Thymus (tissue), 11 donors: Measurements from ENCODE around the gene DSCAM. TPM values are rescaled to one million over a fixed set of nuclear protein-coding genes. Genes with fewer than 3 reads are reported as not detected.

Source experiments
- DNase-seq, 9 donors: peaks; one replicate each; pipeline ENCODE4 v3.0.0-alpha.2; 2013; ENCODE audit warnings: low spot score in 9 of 9, low read depth in 6 of 9, missing footprints in 1 of 9
- H3K27ac ChIP-seq, 2 donors: one replicate each; pipeline ENCODE4 v1.5.1; 2013; ENCODE audit warnings: control low read depth in 1 of 2, low read depth in 1 of 2, low read length in 1 of 2, mild to moderate bottlenecking in 1 of 2, moderate library complexity in 1 of 2
- H3K27me3 ChIP-seq, 2 donors: one replicate each; pipeline ENCODE4 v1.5.1; 2013; ENCODE audit warnings: low read length in 1 of 2; ENCODE audit not compliant: control insufficient read depth in 2 of 2, insufficient read depth in 1 of 2
- H3K36me3 ChIP-seq, 2 donors: one replicate each; pipeline ENCODE4 v1.5.1; 2013; ENCODE audit warnings: low read length in 1 of 2, mild to moderate bottlenecking in 1 of 2, moderate library complexity in 1 of 2; ENCODE audit not compliant: control insufficient read depth in 2 of 2, insufficient read depth in 2 of 2
- H3K4me1 ChIP-seq, 2 donors: one replicate each; pipeline ENCODE4 v1.5.1; 2013; ENCODE audit warnings: low read length in 2 of 2; ENCODE audit not compliant: control insufficient read depth in 2 of 2, insufficient read depth in 2 of 2
- H3K4me3 ChIP-seq, 2 donors: one replicate each; pipeline ENCODE4 v1.5.1; 2013; ENCODE audit warnings: low read length in 2 of 2, control low read depth in 1 of 2, mild to moderate bottlenecking in 1 of 2
- H3K9me3 ChIP-seq, 2 donors: one replicate each; pipeline ENCODE4 v1.5.1; 2013; ENCODE audit warnings: low read length in 1 of 2, mild to moderate bottlenecking in 1 of 2; ENCODE audit not compliant: control insufficient read depth in 2 of 2, insufficient read depth in 1 of 2
- WGBS: extraction: QIAGEN DNeasy Blood & Tissue Kit; methylation state at CpG from one replicate; pipeline ENCODE4 v1.1.7; 2013; 5-methylcytosine and 5-hydroxymethylcytosine counted together
- polyA plus RNA-seq: library from polyadenylated mRNA; stranded (reverse); fragments of 200-250 nt; gene quantifications from one replicate; pipeline ENCODE4 v1.2.3, GENCODE V29; 2013
- total RNA-seq: library from RNA; stranded (reverse); fragments of 120-200 nt; gene quantifications from one replicate; pipeline ENCODE4 v1.2.4, GENCODE V29; 2013
- donor health status: healthy.

DSCAM gene
- total and polyA plus RNA-seq, 2 donors = 0.02 to 0.05 TPM

- no peaks in the 10 kb centered on the region for H3K36me3 ChIP-seq
- H3K9me3 ChIP-seq = no peaks in the 10 kb centered on the region
- WGBS = 39% methylated on average over 3 of the region's 3 CpGs
- no peak overlapping the region for H3K27ac ChIP-seq
- DNase-seq = peak in 3 of 9 donors; percentile 1 to 23 (median 3)
- H3K4me1 ChIP-seq = no peaks in the 10 kb centered on the region
- no peaks in the 10 kb centered on the region for H3K27me3 ChIP-seq
- H3K4me3 ChIP-seq = no peak overlapping the region
Measured at GRCh38 chr21:40054403-40054802, 792.6 kb downstream of the DSCAM start.

DNA sequence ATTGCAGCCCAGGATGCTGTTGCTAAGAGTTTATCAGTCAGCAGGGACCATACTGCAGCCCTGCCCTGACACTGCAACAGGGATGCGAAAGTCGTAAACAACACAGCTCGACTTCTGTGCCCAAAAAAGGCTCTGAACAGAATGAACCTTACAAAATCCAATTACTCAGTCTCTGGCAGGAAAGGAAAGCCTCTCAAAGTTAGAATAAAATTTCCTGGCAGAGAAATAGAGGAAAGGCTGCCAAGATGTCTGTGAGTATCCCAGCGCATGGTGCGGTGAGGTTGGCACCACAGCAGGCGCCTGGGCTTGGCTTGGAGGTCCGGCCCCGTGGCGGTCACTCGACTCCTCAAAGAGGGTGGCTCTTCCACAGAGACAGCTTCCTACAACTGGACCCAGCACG is 794.0 kb downstream of the DSCAM start:
- Histone ChIP-seq H3K4me1 (no peaks in the 10 kb centered on the region), H3K9me3 (no peaks in the 10 kb centered on the region), H3K27me3 (no peaks in the 10 kb centered on the region), H3K36me3 (no peaks in the 10 kb centered on the region), H3K27ac (no peak overlapping the region), H3K4me3 (no peak overlapping the region)
- WGBS = 88% methylated on average over 11 of the region's 11 CpGs
- DNase-seq = no peak

- WGBS = 95% methylated on average over 2 of the region's 2 CpGs
- Histone ChIP-seq H3K27ac (no peak overlapping the region), H3K4me1 (no peaks in the 10 kb centered on the region)
Measured at GRCh38 chr21:40052276-40052675, 794.7 kb downstream of the DSCAM start.

GRCh38 chr21:40051801-40052200 is 795.2 kb downstream of the DSCAM start:
- no peaks in the 10 kb centered on the region for H3K9me3 ChIP-seq
- H3K4me1 ChIP-seq = no peaks in the 10 kb centered on the region
- no peaks in the 10 kb centered on the region for H3K27me3 ChIP-seq
- no peak overlapping the region for H3K4me3 ChIP-seq
- no peaks in the 10 kb centered on the region for H3K36me3 ChIP-seq
- 95% methylated on average over 11 of the region's 11 CpGs for WGBS
- no peak for DNase-seq
- H3K27ac ChIP-seq = no peak overlapping the region

More at GRCh38 chr21:40052276-40052675, 794.7 kb downstream of the DSCAM start:
- H3K9me3 ChIP-seq = no peaks in the 10 kb centered on the region
- H3K36me3 ChIP-seq = no peaks in the 10 kb centered on the region
- no peak for DNase-seq
- H3K4me3 ChIP-seq = no peak overlapping the region
- H3K27me3 ChIP-seq = no peaks in the 10 kb centered on the region

DNA sequence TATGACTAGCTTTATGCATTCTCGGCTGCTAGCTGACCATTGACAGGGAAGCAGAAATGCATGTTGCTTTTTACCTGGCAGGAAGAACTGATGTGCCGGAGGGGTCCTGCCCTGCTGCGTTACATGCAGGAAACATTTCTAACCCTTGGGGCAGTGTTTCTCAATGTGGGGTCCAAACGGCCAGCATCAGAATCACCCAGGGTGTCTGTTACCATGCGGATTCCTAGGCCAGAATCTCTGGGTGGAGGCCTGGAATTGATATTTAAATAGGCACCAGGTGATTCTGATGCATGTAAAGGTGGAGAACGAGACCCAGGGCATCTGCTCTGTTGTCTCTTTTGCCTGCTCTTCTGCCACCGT is 797.0 kb downstream of the DSCAM start:
- Histone ChIP-seq H3K9me3 (no peaks in the 10 kb centered on the region), H3K4me3 (no peak overlapping the region), H3K4me1 (no peaks in the 10 kb centered on the region), H3K27ac (no peak overlapping the region), H3K27me3 (no peaks in the 10 kb centered on the region), H3K36me3 (no peaks in the 10 kb centered on the region)
- WGBS = 53% methylated on average over 7 of the region's 7 CpGs
- DNase-seq = no peak

GRCh38 chr21:40049031-40049930 is 797.7 kb downstream of the DSCAM start:
- H3K27ac ChIP-seq = no peak overlapping the region
- DNase-seq = peak in 1 of 9 donors; percentile 1
- H3K4me3 ChIP-seq = no peak overlapping the region
- no peaks in the 10 kb centered on the region for H3K9me3 ChIP-seq
- WGBS = 64% methylated on average over 10 of the region's 10 CpGs
- no peaks in the 10 kb centered on the region for H3K36me3 ChIP-seq
- H3K4me1 ChIP-seq = no peaks in the 10 kb centered on the region
- H3K27me3 ChIP-seq = no peaks in the 10 kb centered on the region

- no peak for DNase-seq
- H3K9me3 ChIP-seq = no peaks in the 10 kb centered on the region
- H3K27ac ChIP-seq = no peak overlapping the region
- H3K27me3 ChIP-seq = no peaks in the 10 kb centered on the region
- H3K4me3 ChIP-seq = no peak overlapping the region
- no peaks in the 10 kb centered on the region for H3K36me3 ChIP-seq
- WGBS = 87% methylated on average over 5 of the region's 5 CpGs
- no peaks in the 10 kb centered on the region for H3K4me1 ChIP-seq
Measured at GRCh38 chr21:40047993-40048730, 798.8 kb downstream of the DSCAM start.

DNA sequence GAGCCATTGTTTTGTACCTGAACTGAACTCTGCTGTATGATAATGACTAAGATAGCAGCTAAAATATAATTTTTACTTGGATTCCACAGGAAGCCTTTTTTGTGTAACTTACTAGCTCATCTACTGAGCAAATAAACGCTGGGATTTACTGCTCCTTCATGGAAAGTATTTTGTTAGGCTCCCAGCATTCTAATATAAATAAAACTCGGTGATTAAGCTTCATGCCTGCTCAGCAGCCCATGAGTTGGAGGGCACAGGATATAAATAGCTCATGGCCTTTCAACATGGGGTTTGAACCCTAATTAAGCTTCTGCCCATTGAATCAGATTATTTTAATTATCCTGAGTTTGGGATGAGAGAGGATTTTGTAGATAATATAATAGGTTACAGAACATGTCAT is 799.7 kb downstream of the DSCAM start:
- H3K4me3 ChIP-seq = no peak overlapping the region
- H3K9me3 ChIP-seq = no peaks in the 10 kb centered on the region
- no peaks in the 10 kb centered on the region for H3K27me3 ChIP-seq
- H3K4me1 ChIP-seq = no peaks in the 10 kb centered on the region
- no peak overlapping the region for H3K27ac ChIP-seq
- no peak for DNase-seq
- no peaks in the 10 kb centered on the region for H3K36me3 ChIP-seq
- WGBS = 88% methylated on average over 2 of the region's 2 CpGs

DNA sequence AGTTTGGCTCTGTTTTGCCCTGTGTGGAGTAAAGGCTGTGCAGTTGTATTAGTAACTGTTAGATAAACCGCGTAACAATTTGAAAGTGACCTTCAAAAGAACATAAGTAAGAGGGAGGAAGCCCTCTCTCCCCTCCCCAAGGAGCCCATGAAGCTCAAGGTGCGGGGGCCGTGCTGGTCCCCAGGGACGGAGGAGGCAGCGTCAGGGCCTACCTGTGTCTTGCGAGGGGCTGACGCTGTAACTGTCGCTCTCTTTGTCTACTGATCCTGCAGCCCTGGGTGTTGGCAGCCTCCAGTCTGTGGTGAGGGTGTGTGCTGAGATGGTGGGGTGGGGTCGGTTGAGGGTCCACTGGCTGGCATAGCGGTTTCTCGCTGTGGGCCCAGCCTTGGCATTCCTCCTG is 803.1 kb downstream of the DSCAM start:
- Histone ChIP-seq H3K27me3 (no peaks in the 10 kb centered on the region), H3K4me1 (no peaks in the 10 kb centered on the region), H3K27ac (no peak overlapping the region), H3K36me3 (no peaks in the 10 kb centered on the region), H3K4me3 (no peak overlapping the region), H3K9me3 (no peaks in the 10 kb centered on the region)
- DNase-seq = no peak
- 98% methylated on average over 12 of the region's 12 CpGs for WGBS
